ENCODE measurements around the gene CACNA2D3.

Gene CACNA2D3

DNA sequence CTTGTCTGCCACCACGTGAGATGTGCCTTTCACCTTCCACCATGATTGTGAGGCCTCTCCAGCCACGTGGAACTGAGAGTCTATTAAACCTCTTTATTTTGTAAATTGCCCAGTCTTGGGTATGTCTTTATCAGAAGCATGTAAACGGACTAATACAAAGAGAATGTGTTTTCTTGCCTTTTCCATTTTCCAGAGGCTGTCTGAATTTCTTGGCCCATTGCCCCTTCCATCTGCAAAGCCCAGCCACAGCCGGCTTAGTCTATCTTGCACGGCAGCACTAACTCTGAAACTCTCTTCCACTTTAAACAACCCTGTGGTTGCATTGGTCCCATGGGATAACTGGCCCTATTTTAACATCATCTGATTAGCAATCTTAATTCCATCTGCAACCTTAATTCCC lies 590.2 kb downstream of the CACNA2D3 start:
- DNase-seq: no peak

- no peak for DNase-seq
Observed at GRCh38 chr3:54713031-54713430, 590.7 kb downstream of the CACNA2D3 start.

DNA sequence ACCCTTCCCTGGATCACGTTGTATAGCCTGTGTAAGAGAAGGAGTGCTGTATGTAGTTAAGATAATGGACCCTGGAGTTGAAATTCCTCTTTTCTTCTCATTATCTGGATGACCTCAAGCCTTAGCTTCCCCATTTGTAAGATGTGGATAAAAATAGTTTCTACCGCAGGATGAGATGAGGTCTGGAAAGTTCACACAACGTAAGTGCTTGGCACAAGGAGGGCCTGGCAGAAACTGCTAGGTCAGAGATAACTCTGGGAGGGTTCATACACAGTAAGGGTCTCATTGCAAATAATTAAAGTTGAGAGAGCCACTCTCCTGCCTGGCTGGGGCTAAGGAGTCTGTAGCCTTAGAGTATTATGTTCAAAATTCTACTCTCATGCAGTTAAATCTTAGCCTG lies 591.1 kb downstream of the CACNA2D3 start:
- no peak for DNase-seq

- DNase-seq: no peak
Observed at GRCh38 chr3:54714035-54714434, 591.7 kb downstream of the CACNA2D3 start.

DNA sequence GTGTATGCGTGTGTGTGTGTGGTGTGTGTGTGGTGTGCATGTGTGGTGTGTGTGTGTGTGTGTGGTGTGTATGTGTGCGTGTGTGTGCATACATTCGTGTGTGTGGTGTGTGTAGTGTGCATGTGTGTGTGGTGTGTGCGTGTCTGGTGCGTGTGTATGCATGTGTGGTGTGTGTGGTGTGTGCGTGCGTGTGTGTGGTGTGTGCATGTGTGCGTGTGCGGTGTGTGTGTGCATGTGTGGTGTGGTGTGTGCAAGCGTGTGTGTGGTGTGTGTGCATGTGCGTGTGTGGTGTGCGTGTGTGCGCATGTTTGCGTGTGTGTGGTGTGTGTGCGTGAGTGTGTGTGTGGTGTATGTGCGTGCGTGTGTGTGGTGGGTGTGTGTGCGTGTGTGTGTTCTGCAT lies 595.2 kb downstream of the CACNA2D3 start:
- no peak for DNase-seq

- DNase-seq: no peak
Observed at GRCh38 chr3:54719914-54720313, 597.6 kb downstream of the CACNA2D3 start.

- no peak for DNase-seq
Observed at GRCh38 chr3:54720604-54721003, 598.3 kb downstream of the CACNA2D3 start.

- no peak for DNase-seq
Observed at GRCh38 chr3:54731732-54732445, 609.5 kb downstream of the CACNA2D3 start.

DNA sequence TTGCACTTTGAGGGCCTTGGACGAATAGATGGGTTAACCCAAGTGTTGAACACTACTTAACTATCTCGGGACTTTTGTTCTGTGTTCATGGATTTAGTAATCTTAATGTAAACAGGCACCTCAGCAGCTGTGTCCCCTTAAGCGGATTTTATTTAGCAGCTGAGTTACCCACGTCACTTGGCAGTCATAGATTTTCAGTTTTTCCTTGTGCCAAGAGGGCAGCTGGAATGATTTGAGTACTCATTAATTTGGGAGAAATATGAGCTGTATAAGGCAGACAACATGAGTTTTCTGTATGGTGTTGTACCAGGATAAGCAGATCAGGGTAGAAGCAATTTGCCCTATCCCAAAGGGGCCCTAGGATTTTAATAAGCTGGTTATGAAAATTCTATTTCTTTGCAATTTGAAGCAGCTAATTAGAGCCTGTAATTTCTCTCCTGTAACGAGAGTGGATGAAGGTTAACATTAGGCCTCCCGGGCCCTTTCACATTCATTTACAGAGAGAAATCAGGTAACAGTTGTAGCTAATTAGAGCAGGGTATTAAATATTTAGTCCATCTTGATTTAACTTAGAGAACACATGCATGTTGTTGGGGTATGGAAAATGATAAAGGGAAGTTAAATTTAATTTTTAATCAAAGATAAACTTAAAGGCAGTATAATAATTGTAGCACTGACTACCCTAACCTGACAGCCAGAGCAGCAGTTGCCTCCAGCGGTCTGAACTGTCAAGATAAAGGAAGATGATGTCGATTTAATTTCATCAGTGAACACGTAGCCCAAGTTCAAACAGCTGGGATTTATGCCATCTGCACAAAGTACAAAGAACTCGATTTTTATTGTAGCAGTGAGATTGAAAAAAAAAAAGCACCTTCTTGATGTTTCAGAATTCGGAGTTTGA lies 611.0 kb downstream of the CACNA2D3 start:
- DNase-seq: no peak

GRCh38 chr3:54736459-54736858 lies 614.1 kb downstream of the CACNA2D3 start:
- DNase-seq: no peak

- DNase-seq: no peak
Observed at GRCh38 chr3:54743755-54744154, 621.4 kb downstream of the CACNA2D3 start.

GRCh38 chr3:54744291-54744690 lies 621.9 kb downstream of the CACNA2D3 start:
- DNase-seq: no peak

DNA sequence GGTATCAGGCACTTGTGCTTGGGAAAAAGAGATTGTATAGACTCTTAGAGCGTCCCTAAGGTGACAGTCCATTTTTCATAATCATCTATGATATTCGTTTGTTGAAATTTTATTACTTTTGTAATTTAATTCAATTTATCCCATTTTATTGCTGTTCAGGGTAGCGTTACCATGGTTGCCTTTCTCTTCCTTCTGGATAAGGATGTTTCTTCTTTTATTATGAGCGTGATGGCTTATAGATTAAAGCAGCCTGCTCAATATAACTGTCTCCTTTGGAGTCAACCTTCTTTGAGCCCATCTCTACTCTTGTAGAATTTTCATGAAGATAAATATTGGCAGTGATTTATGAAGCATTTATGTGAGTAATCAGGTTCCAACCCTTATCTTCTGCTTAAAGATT lies 623.5 kb downstream of the CACNA2D3 start:
- no peak for DNase-seq

DNA sequence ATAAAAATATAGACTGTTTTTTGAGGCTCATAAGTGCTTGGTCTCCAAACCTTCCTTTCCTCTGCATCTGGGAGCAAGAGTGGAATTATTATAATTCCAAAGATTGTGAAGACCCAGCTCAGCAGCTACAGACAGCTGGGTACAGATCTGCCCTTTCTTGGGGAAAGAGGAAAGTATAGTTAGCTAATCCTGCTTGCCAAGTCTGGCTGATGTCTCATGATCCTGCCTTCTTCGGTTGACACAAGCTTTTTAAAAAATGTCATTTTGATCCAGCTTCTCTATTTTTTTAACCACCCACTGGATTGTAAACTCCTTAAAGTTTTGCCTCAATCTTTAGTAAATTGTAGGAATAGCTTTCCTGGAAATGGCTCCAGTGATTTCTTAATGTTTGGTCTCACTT lies 624.4 kb downstream of the CACNA2D3 start:
- no peak for DNase-seq

DNA sequence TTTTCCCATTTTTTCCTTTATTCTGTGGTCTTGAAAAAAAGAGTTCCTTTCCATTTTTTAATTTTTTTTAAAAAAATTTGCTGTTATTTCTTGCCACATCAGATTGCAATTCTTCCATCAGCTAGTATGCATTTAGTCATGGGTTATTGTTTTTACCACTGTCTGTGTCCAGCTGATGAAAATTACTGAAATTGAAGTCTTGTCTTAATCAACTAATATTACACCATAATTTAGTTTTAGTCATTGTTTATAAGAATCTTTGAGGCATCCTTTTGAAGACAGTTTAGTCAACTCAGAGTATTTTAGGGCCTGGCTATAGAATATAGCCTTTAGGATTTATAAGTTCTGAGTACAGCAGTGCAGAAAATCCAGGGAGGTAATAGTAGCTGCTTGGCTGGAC lies 633.4 kb downstream of the CACNA2D3 start:
- no peak for DNase-seq

DNA sequence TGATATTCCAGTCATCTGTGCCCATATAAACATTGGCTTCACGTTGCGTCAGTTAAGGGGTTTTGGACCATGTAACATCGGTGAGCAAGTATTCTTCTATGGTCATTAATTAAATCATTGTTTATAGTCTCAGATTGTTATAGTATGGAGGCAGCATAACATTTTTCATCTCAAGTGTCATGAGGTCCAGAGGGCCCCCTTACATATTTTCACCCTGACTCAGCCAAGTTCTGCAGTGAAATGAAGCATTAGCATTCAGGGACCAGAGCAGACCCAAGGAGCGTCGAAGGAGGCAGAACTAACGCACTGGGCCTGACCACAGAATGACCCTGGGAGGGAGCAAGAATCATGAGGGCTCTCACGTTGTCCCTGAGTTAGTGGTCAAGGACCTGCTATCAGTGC lies 634.0 kb downstream of the CACNA2D3 start:
- DNase-seq: no peak

DNA sequence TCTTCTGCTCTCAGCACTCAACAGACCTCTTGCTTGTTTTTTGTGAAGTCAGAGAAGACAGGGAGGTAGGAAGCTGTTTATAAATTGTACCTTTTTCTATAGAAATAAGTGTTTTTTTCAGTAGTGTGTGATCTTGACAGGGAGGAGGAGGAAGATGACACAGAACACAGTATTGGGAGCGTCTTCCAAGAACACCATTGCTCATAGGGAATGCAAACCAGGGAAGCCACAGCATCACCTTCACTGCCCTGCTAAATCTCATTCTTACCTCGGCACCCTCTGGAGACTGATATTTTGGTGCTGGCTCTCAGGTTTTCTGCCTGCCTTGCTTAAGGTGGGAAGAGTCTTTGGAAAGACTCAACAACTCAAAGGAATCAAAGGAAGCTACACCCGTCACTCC lies 636.1 kb downstream of the CACNA2D3 start:
- no peak for DNase-seq

GRCh38 chr3:54759166-54759565 lies 636.8 kb downstream of the CACNA2D3 start:
- no peak for DNase-seq

DNA sequence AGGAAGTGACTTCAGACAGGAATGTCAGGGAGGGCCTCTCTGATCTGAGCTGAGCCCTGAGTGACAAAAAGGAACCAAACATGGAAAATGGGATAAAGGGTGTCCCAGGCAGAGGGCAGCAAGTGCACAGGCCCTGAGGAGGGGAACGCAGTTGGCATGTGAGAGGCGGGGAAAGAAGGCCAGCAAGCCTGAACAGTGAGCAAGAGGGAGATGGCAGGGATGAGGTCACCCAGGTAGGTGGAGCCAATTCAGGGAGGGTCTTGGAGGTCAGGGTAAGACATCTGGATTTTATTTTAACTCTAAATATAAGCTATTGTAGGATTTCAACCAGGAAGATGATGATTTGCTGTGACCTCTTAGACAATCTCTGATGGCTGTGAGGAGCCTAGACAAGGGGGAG lies 637.8 kb downstream of the CACNA2D3 start:
- DNase-seq: no peak

DNA sequence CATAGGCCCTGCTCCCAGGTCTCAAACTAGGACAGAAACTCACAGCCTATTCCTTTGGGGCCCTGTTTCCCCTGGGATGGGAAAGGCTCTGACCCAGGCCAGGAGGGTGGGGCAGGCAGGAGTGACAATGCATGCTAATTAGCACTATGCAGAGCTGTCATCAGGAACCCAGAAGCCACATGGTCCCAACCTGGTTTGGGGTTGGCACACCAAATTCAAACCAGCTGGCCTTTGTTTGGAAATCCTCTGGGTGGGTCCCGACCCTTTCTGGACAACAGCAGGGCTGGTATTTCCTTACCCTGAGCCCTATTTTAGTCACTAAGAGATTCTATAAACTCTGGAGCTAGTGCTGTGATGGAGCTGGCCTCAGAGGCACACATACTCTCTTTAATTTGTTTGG lies 639.3 kb downstream of the CACNA2D3 start:
- no peak for DNase-seq

- DNase-seq: no peak
Observed at GRCh38 chr3:54764911-54765310, 642.6 kb downstream of the CACNA2D3 start.

- DNase-seq: no peak
Observed at GRCh38 chr3:54771050-54771449, 648.7 kb downstream of the CACNA2D3 start.

GRCh38 chr3:54772051-54772450 lies 649.7 kb downstream of the CACNA2D3 start:
- no peak for DNase-seq

GRCh38 chr3:54772746-54773145 lies 650.4 kb downstream of the CACNA2D3 start:
- DNase-seq: no peak
